GM21381 (cell line): ENCODE measurements around the gene ADAMTS2.

Experiments
- ATAC-seq: cut with Tn5 transposase; IDR thresholded peaks from one replicate; pipeline ENCODE4 v1.9.1; 2021; ENCODE audit warnings: mild to moderate bottlenecking, moderate library complexity; ENCODE audit not compliant: unreplicated experiment

Gene ADAMTS2

DNA sequence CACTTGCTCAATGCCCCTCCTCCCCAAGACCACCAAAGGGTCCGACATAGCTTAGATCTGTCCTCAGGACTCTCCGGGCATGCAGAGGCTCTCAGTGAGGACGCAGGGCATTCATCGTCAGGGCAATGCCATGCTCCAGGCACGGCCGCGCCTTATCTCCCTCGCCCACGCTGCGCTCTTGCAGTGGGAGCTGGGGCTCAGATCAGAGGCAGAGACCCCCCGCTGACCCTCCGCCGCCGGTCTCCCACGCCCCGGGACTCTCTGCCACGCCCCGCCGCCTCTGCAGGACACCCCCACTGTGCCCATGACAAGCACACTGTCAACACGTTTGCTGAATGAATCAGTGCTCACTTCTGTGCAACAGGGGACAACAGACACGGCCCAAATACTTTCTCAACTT lies 140.7 kb downstream of the ADAMTS2 start:
- ATAC-seq: no peak

DNA sequence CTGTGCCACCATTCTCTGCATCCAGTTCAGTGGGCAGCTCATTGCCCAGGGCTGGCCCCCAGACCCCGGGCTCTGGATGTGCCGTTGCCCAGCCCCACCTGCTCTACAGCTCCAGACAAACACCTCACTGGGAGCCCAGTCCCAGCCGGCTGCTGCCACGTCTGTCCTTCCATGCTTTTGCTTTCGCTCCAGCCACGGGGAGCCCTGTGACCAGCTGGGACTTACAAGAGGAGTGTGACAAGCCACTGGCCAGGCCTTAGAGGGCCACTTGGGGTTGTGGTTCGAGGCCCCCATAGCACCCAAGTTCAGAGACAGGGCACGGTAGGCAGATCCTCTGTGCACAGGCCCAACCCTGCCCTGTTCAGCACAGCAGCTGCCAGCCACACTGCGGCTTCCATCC lies 142.0 kb downstream of the ADAMTS2 start:
- ATAC-seq: no peak

- ATAC-seq: no peak
Measured at GRCh38 chr5:179201986-179202385, 143.3 kb downstream of the ADAMTS2 start.

DNA sequence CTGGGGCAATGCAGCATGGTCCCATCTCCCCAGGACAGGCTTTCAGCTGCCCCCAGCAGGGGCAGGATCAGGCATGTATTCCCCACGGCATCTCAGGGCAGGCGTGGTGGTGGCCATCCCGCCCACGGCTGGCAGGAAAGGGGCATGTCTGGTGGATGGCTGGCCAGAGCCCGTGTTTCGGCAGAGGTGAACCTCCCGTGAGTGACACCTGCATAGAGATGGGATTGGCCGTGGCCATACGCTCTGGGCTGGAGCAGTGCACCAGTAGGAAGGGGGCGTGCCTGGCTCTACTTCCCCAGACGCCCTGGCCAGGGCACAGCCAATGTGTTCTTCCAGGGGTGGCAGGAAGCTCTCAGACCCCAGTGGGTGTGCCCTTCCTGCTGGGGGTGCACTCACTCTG lies 146.0 kb downstream of the ADAMTS2 start:
- no peak for ATAC-seq

DNA sequence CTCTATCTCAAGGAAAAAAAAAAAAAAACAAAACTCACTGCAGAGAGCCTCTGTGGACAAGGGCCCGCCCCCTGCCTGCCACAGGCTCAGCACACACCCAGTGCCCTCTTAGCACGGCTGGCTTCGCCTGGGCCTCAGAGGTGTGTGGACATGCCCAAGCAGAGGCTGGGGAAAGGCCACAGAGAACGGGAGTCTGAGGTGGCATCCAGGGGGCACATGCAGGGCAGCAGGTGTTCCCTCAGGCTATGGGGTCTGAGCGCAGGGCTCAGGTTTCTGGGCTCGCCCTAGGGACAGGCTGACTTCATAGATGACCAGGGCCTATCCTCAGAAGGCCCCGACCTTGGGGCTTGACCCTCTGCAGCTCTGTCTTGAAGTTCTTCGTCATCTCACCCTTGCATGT lies 146.4 kb downstream of the ADAMTS2 start:
- ATAC-seq: no peak

DNA sequence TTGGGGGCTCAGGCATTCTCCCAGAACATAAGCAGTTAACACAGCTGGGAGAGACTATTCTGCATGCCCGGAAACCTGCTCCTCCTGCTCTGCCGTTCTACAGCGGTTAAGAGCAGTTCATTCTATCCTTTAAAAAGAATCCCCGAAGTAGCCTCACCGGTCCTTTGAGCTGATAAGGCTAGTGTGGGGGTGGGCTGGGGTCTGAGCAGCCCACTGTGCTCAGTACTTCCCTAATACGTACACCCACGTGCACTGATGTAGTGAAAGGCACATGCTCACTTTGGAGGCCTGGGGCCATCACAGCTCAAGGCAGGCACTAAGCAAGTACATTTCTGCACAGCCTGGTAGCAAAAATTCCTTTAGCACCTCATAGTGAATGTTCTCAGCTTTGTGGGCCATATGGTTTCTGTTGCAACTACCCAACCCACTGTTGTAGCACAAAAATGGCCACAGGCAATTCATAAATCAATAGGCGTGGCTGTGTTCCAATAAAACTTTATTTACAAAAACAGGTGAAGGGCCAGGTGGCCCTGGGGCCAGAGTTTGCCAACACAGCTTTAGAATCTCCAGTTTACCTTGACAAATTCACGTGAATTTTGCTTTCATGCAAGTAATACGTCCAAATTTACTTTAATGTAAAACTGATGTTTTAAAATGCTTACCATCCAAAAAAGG lies 148.7 kb downstream of the ADAMTS2 start:
- ATAC-seq: no peak

GRCh38 chr5:179195561-179196404 lies 149.5 kb downstream of the ADAMTS2 start:
- ATAC-seq: no peak

DNA sequence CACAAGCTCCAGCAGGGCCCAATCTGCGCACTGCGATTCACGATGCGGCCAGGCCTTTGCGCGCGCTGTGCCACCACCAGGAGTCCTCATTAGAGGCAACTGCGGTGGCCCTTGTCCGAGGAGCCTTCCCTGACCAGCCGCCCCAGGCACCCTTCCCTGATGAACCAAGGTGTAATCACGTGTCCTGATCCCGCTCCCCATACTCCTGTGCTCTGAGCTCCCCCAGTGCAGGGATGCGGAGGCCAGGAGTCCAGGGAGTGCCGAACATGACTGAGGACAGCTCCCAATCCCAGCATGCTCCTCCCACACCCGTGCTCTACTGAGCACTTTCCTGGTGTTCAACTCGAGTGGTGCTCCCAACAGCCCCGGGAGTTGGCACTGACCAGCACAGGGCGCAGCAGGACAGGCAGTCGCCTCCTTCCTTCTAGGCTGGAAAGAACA lies 150.3 kb downstream of the ADAMTS2 start:
- no peak for ATAC-seq

GRCh38 chr5:179194201-179194910 lies 150.9 kb downstream of the ADAMTS2 start:
- ATAC-seq: no peak

DNA sequence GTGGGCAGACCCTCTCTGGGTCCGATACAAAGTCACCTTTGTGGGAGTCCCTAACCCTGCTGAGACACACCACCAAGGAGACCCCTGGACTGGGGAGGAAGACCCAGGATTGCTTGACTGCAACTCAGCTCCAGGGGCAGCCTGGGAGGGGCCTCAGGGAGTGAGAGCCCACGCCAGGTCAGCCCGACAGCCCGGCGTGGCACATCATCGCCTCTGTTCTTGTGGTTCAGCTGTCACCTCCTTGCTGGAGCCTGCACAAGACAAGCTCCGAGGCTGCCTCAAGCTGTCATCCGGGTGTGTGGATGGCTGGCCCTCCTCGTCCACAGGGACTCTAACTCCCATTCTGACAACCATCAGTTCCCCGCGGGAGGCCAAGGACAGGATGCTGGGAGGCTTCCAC lies 151.5 kb downstream of the ADAMTS2 start:
- ATAC-seq: no peak

DNA sequence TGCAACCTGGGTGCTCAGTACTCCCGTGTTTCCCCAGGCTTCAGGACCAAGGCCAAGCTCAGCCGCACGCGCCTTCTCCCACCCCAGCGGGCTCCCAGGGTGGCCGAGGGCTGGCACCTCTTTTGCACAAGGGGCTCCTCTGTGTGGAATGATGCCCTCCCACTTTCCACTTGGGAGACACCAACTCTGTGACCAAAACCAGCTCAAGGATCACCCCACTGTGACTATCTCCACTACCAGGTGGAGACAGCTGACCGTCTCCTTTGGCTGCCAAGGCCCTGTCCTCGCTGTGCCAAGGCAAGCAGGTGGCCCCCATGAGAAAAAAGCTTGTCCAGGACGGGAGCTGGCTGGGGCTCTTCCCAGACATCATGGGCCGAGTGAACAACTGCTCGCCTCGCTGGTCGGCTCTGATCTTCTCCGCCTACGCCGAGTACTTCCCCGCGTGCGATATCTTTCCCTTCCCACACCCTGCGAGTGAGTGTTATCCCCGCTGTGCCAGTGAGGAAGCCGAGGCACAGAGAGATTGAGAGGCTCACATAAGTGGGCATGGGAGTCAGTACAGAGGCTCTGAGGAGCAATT lies 152.3 kb downstream of the ADAMTS2 start:
- ATAC-seq: no peak

- no peak for ATAC-seq
Measured at GRCh38 chr5:179192185-179192890, 152.9 kb downstream of the ADAMTS2 start.

GRCh38 chr5:179191506-179192184 lies 153.6 kb downstream of the ADAMTS2 start:
- no peak for ATAC-seq

DNA sequence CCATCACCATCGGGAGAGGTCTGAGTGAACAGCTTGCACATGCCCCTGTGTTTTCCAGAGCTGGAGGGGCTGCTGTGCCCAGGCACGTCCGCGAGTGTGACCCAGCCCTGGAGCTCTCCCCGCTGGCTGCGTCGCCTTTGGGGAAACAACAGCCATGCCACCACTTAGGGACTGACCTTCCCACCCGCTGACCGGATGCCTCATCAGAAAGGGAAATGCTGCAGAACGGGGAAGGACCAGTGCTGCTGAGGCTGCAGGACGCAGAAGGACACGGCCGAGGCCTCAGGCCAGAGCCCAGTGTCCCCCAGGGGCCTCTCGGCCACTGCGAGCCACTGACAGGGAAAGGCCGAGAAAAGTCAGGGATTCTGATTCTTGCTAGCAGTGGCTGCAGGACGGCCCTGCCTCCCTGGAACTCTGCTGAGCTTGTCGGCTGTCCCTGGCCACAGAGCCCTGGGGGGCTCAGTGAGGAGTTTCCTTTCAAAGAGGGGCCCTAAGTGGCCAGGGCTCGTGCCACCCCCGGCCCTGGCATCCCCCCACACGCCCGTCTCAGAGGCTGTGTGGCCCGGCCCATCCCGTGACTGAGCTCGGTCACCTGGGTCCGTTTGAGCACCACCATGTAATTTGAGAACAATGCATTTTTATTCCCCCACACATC lies 154.3 kb downstream of the ADAMTS2 start:
- ATAC-seq: no peak

GRCh38 chr5:179188636-179189035 lies 156.6 kb downstream of the ADAMTS2 start:
- no peak for ATAC-seq

DNA sequence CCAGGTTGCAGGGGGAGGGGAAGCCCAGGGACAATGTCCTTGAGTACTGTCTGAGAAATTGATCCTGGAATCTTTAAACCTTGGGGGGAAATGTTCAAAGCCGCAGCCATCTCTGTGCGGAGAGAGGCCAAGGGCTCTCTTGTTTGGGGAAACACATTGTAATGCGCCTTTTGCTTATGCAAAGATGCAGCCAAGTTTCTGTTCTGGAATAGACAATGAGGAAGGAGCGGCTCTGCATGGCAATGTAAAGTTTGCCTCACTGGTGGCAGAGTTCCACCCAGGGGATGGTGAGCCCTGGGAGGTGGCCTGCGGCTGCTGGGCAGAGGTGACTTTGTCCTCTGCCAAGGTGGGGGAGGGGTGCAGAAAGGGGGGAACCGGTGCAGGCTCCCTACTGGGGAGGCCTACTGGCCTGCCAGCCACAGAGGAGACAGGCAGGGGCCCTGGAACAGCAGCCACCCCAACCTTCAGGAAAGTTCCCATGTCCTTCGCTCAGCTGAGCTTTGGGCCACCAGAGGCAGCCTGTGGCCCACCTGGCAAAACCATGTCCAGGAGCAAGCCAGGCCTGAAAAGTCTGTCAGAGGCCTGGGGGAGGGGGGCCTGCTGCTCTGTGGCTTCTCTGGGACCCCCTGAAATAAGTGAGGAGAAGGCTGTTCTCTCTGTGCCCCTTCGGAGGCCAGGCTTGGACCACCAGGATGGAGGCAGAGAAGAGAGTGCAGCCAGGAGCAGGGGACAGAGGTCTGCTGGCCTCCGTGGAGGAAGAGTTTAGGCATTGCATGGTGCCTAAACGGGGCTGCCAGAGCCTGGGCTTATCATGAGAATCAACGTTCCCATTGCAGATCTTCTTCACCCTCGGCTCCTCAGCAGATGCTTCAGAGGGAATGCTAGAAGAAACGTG lies 157.3 kb downstream of the ADAMTS2 start:
- ATAC-seq: no peak

DNA sequence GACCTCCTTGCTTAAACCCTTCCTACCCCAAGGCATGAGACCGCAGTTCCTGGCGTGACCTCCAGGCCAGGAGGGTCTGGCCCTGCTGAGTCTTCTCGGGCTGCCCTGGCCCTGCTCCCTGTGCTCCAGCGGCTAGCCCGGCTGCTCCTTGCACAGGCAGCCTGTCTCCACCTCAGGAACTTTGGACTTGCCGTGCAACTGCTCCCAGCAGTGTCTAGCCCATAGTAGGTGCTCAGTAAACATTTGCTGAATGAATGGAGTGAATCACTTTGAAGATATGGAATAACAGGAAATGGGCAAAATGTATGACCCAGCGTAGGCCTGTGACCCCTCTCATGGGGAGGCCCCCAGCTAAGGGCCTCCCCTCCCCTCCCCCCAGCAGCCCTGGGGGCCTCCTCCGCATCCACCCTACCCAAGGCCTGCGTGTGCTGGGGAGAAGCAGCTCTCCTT lies 158.0 kb downstream of the ADAMTS2 start:
- no peak for ATAC-seq

- no peak for ATAC-seq
Measured at GRCh38 chr5:179186801-179187200, 158.5 kb downstream of the ADAMTS2 start.
